ENCODE measurements around the gene MSL2. TPM values are rescaled to one million over a fixed set of nuclear protein-coding genes. Genes with fewer than 3 reads are reported as not detected.

MSL2 gene
- total RNA-seq, 2 experiments from 2014 or later, result 143 to 146 TPM

GRCh38 chr3:136197159-136197793 is 1.1 kb upstream of the MSL2 start:
- Histone ChIP-seq H3K9me3 (ENCODE audit: control insufficient read depth in 1 of 2, insufficient read depth in 1 of 2, low read length in 2 of 2) (no peaks in the 10 kb centered on the region), H3K27ac (ENCODE audit: low read depth in 1 of 2, low read length in 2 of 2) (peak overlapping the region; percentile 91 to 99), H3K4me3 (ENCODE audit: low read length) (peak overlapping the region; percentile 95), H3K27me3 (ENCODE audit: control insufficient read depth in 1 of 2, insufficient read depth in 2 of 2, low read length in 2 of 2) (no peaks in the 10 kb centered on the region), H3K36me3 (ENCODE audit: insufficient read depth, low read length) (no peaks in the 10 kb centered on the region), H3K4me1 (ENCODE audit: insufficient read depth, low read length) (peaks cover 12% of the 10 kb centered on the region)
- Mint-ChIP-seq H3K4me1 (ENCODE audit: low read depth) (peaks cover 29% of the 10 kb centered on the region), H3K27ac (peak overlapping the region; percentile 98), H3K27me3 (peaks cover 5% of the 10 kb centered on the region), H3K36me3 (ENCODE audit: low read depth) (peaks cover 45% of the 10 kb centered on the region), H3K4me3 (peak overlapping the region; percentile 98), H3K9me3 (no peaks in the 10 kb centered on the region)
- peak; percentile 0 for ATAC-seq (ENCODE audit: poor library complexity)
- DNase-seq, result peak in 1 of 14 experiments; percentile 25
- CTCF ChIA-PET, result interaction anchor here (1.0 to 2.3 kb wide), 4 partner anchors 51 to 556 kb away, joined by 3 to 10 read pairs (median 8); no protein-coding TSS in a partner anchor
- POLR2A ChIA-PET, result interaction anchor here (0.6 to 6.2 kb wide), 25 partner anchors 9 to 1966 kb away, joined by 3 to 137 read pairs (median 5); partner anchors contain the start of genes ANAPC13, CEP63, NCK1 and PCCB
- TF ChIP-seq CTCF (IDR thresholded peaks at IDR 0.05), result no peak
- intact Hi-C loops (cut with DNase I, micrococcal nuclease), result loop anchor here (2.0 to 5.0 kb wide), 4 partner anchors 120 to 665 kb away; partner anchors contain the start of genes NCK1 (in 1 of the 2) and STAG1 (in 1 of the 2)

- Mint-ChIP-seq H3K4me1 (ENCODE audit: low read depth) (peaks cover 36% of the 10 kb centered on the region), H3K4me3 (peak overlapping the region; percentile 98), H3K27me3 (peaks cover 5% of the 10 kb centered on the region), H3K27ac (peak overlapping the region; percentile 98), H3K36me3 (ENCODE audit: low read depth) (peaks cover 52% of the 10 kb centered on the region), H3K9me3 (no peaks in the 10 kb centered on the region)
- peaks cover 16% of the 10 kb centered on the region for H3K4me1 ChIP-seq (ENCODE audit: insufficient read depth, low read length)
- TF ChIP-seq CTCF (IDR thresholded peaks at IDR 0.05), result no peak
- ATAC-seq (ENCODE audit: poor library complexity) (peak; percentile 62), DNase-seq (peak; percentile 95 to 100 (median 98))
- CTCF ChIA-PET, result interaction anchor here (1.0 to 2.3 kb wide), 4 partner anchors 50 to 557 kb away, joined by 3 to 10 read pairs (median 8); no protein-coding TSS in a partner anchor
- H3K9me3 ChIP-seq (ENCODE audit: control insufficient read depth in 1 of 2, insufficient read depth in 1 of 2, low read length in 2 of 2), result no peaks in the 10 kb centered on the region
- peak overlapping the region; percentile 95 for H3K4me3 ChIP-seq (ENCODE audit: low read length)
- H3K27ac ChIP-seq (ENCODE audit: low read depth in 1 of 2, low read length in 2 of 2), result peak overlapping the region; percentile 91 to 99
- no peaks in the 10 kb centered on the region for H3K36me3 ChIP-seq (ENCODE audit: insufficient read depth, low read length)
- H3K27me3 ChIP-seq (ENCODE audit: control insufficient read depth in 1 of 2, insufficient read depth in 2 of 2, low read length in 2 of 2), result no peaks in the 10 kb centered on the region
- intact Hi-C loops (cut with DNase I, micrococcal nuclease), result loop anchor here (2.0 to 5.0 kb wide), 4 partner anchors 119 to 666 kb away; partner anchors contain the start of genes NCK1 (in 1 of the 2) and STAG1 (in 1 of the 2)
- POLR2A ChIA-PET, result interaction anchor here (0.6 to 6.2 kb wide), 33 partner anchors 9 to 1991 kb away, joined by 3 to 137 read pairs (median 4); partner anchors contain the start of genes ANAPC13, ARMC8, CEP63 and NCK1
Measured at GRCh38 chr3:136196401-136197158, 445 bp upstream of the MSL2 start.
